NCI-H460 (cell line): ENCODE measurements around the gene SH2D1A. TPM values are rescaled to one million over a fixed set of nuclear protein-coding genes. Genes with fewer than 3 reads are reported as not detected.
"Not testable (repeated sequence)": the region's sequence is repeated elsewhere in the genome, so short reads cannot be mapped to it uniquely, and the experiment has no call there.

Experiments
- DNase-seq: peaks from one replicate; pipeline ENCODE4 v3.0.0-alpha.2; 2016; ENCODE audit warnings: low read depth; ENCODE audit errors: extremely low read depth
- polyA plus RNA-seq: library from polyadenylated mRNA; depleted of rRNA; stranded (reverse); fragments of >200 nt; gene quantifications from 2 replicates; pipeline ENCODE4 v1.2.3, GENCODE V29; 2014; cell fraction: nucleus; rRNA removed
- total RNA-seq: library from RNA; depleted of rRNA; stranded (reverse); fragments of >200 nt; shearing (Covaris generic); gene quantifications from 2 replicates; pipeline ENCODE4 v1.2.3, GENCODE V29; 2014; rRNA removed

SH2D1A gene
- total RNA-seq, result not detected in 2 replicates
- not detected in 2 replicates for polyA plus RNA-seq

DNA sequence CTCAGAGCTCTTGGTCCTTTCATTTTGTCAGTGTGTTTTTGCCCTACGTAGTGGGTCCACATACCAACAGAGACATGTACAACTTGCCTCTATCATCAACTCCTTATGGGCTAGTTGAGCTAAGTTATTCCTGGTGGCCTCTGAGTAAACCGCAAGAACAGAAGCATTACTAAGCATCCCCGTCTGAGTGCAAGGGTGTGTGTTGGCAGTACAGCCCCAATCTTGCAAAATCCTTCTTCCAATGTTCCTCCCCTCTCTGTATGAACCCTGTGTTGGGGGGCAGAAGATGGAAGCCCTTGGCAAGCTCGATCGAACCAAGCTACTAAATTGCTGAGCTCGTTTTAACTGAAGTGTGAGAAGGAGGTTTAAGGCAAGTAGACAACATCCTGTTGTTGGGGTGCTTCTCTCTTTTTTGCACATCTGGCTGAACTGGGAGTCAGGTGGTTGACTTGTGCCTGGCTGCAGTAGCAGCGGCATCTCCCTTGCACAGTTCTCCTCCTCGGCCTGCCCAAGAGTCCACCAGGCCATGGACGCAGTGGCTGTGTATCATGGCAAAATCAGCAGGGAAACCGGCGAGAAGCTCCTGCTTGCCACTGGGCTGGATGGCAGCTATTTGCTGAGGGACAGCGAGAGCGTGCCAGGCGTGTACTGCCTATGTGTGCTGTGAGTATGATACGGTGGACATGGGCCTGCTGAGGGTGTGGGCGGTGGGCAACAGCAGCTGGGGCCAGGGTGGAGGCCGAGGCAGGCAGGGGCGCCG is at the start of gene SH2D1A:
SH2D1A (plus strand) TSS at position 447 of the 760 bp plus-strand sequence; CDS start at position 527, 80 bp downstream.
- no peak for DNase-seq

DNA sequence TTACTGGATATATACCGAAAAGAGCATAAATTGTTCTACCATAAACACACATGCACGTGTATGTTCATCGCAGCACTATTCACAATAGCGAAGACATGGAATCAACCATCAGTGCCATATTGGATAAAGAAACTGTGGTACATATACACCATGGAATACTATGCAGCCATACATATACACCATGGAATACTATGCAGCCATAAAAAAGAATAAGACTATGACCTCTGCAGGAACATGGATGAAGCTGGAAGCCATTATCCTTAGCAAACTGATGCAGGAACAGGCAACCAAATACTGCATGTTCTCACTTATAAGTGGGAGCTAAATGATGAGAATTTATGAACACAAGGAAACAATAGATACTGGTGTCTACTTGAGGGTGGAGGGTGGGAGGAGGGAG is 47.0 kb upstream of the SH2D1A start:
- not testable (repeated sequence) for DNase-seq

DNA sequence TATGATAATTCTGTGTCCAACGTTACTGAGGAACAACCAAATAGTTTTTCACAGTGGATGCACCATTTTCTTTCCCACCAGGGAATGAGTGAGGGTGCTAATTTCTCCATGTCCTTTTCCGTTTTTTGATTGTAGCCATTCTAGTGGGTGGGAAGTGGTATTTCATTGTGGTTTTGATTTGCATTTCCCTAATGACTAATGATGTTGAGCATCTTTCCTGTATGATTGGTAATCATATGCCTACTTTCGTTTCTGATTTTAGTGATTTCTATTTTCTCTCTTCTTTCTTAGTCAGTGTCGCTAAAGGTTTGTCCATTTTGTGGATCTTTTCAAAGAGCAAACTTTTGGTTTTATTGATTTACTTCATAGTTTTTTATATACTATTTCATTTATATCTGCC is 46.0 kb upstream of the SH2D1A start:
- DNase-seq, result no peak

DNA sequence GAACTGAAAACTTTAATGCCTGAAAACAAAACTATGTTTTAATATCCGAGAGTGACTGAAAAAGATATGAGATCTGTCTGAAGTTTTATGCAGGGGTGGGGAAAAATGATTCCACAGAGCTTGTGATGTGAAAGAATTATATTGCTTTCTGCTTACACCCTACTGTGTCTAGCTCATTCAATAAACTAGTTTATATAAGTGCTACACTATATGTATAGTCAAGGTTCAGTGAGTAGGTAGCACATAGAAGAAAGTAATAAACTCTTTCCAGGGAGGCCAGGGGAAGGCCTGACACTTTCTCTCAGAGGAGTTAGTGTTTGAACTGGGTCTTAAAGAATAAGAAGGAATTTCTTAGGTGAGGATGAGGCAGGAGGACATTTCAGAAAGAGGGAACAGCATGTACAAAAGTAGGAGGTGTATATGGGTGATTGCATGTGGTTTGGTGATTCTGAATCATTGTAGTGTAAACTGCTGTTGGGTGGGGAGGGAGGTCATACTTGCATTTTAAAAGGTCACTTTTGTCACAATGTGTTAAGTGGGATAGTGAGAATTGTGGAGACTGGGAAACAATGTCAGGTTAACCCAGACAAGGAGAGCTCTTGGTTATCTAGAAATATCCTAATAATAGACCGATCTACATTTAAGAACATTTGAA is 39.0 kb upstream of the SH2D1A start:
- no peak for DNase-seq

DNA sequence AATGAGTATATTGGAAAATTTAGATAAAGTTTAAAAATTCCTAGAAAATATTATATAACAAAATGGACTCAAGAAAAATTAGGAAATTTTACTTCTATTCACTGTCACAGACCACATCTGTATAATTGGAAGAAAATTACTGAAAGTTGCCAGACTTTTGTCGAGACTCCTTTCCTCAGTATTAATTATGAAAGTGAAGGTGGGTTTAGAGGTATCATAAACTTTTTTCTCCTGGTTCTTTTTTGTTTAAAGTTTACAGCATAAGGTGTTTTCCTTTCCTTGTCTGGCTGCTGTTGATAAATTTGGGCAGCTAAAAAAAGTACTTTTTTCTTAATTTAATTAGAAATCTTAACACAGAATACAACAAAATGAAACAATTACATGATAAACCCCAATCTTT is 20.6 kb upstream of the SH2D1A start:
- DNase-seq, result no peak

DNA sequence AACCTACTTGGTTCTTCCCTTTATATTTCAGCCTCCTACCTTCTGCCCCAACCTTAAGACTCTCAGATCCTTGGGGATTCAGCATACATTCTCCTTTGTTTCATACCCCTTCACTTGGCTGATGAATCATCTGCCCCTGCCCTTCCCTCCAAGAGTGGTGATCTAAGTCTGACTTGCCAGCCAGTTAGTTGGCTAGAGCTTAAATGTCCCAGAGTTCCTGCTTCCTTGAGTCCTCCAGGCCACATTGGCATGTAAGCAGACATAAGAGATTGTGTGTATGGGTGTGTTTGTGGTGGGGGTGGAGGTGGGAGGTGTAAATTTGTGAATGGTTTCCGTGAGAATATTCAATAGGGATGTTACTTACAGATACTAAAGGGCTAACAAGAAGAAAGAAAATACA is 17.6 kb upstream of the SH2D1A start:
- DNase-seq, result peak; percentile 0

DNA sequence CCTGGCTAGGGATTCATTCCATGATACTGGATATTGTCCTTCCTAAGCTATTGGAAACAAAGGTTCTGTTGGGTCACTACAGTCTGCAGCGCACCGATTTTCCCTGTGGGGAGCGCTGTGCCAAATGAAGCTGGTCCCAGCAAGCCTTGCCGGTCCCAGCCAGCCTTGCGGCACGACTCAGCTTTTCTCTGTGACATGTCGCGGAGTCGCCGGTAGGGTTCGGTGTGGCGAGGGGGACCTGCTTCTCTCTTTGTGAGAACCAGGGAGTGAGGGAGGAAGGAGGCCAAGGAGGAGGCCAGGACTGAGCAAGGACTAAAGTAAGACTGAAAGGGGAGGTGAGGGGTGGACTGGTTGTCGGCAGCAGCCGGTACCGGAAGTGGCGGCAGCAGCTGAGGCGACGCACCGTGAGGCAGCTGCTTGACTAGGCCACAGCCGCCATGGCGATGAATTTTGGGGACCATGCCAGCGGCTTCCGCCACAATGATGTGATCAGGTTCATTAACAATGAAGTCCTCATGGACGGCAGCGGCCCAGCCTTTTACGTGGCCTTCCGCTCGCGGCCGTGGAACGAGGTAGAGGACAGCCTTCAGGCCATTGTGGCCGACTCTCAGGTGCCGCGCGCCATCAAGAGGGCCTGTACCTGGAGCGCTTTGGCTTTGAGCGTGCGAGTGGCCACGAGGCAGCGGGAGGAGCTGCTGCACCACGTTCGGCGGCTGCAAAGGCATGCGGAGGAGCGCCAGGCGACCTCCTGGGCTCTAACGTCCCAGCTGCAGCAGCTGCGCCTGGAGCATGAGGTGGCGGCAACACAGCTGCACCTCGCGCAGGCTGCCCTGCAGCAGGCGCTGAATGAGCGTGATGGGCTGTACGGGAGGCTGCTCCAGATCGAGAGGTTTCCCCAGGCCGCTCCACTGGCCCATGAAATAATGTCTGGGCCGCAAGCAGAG is 13.6 kb upstream of the SH2D1A start, which contains the start of gene TEX13D:
TEX13D (plus strand) TSS at position 180 of the 944 bp plus-strand sequence; CDS start at position 438, 258 bp downstream.
- no peak for DNase-seq

DNA sequence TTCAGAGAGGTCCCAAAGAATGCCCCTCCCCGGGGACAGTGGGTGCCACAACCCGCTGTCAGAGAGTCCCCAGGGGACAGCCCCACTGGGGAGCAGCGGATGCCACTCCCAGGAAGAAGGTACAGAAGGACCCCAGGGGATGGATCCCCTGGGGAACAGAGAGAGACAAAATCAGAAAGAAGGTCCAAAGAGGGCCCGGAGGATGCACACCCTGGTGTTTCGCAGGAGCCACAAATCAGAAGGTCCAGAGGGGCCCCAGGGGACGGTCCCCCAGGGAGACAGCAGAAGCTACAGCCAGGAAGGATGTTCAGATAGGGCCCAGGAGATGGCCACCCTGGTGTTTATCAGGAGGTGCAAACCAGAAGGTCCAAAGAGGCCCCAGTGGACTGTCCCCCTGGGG is 12.5 kb upstream of the SH2D1A start:
- no peak for DNase-seq

DNA sequence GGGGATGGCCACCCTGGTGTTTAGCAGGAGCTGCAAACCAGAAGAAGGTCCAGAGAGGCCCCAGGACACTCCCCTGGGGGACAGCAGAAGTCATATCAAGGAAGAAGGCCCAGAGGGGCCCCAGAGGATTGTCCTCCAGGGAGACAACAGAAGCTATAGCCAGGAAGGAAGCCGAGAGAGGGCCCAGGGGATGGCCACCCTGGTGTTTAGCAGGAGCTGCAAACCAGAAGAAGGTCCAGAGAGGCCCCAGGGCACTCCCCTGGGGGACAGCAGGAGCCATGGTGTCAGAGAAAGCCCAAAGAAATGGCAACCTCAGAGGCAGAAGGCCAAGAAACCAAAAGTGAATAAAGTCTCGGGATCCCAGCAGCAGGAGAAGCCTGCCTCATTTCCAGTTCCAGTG is 11.8 kb upstream of the SH2D1A start:
- not testable (repeated sequence) for DNase-seq

DNA sequence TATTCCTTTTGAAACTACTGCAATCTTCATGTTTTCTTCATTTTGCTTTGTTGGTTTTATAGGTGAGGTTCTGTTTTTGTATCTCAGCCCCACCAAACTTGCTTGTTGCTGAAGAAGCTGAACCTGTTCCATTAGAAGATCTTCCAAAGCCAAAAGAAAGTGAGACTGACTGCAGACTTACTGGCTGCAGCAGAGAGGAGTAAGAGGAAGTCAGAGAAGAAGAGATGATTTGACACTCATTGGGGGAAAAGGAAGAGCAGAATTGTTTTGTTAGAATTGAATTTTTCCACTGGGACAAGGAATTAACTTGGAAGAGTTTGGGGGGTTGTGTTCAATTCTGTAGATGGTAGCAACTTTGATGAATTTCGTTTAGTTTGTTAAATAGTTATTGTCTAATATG is 10.8 kb upstream of the SH2D1A start:
- no peak for DNase-seq

DNA sequence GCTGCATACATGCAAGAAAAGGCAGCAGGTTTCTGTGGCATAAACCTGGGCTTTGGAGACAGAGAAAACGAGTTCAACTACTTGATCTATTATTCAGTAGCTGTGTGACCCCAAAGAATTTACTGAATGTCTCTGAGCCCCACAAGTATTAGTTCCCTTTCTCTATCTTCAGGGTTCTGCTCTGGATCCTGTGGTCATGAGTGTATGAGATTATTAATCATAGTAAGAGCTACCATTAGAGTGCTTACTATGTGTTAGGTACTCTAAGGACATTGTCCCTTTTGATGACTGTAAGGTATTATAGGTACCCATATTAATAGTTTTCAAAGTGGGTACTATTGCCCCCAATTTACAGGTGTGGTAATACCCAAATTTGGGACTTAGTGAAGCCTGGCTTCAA is 8.4 kb upstream of the SH2D1A start:
- DNase-seq, result no peak

DNA sequence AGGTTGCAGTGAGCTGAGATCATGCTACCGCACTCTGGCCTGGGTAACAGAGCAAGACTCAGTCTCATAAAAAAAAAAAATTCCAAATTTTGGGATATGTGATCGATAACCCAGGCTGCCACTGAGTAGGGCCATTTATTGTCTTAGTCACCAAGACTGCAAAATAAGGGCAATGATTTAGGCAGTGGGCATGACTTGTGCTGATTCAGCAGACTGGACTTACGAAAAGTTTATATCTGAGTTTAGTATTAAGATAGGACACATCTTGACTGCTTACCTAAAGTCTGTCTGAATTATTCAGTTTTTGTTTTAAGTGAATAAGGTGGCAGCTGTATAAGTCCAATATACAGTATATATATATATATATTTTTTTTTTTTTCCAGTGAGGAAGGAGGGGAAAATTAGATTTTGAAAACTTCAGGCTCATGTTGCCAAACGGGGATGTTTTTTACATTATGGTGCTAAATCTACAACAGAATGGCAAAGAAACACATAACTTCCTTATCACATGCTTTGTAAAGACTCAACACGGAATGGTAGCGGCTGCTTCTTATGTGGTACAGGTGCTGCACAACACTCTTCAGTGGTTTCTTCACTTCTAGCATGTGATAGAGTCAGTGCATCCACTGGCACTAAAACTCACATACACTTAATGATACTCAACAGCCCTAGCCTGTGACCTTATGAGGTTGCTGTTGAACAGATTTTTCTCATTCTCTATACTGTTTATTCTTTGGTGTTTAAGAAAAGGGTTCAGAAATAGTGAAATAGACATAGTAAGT is 7.4 kb upstream of the SH2D1A start:
- DNase-seq, result no peak

DNA sequence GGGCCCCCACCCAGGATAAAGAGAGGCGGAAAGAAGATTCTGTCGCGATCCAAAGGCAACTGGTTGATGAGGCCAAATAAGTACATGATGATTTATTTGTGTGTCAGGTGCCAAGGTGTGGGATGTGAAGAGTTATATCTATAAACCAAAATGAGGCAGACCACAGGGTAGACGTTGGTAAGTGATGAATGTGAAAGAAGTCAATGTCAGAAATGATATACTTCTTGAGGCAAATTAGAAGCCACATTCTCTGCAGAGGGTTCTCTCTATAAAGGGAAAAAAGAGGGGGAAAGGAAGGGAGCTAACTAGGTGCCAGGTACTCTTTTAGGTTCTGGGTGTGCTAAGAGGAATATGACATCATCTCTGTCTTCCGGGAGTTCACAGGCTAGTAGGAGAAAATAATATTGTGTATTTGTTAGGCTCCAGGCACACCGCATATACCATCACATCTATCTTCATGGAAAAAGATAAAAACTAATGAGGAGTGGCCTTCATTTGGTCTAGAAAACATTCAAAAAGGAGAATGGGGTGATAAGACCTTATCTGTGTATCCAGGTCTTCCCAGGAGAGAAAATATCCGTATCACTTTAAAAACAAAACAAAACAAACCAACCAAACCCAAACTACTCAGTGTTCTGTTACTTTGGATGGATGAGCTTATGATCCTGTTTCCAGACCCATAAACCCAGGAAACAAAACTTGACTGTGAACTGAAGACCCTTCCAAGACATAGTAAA is 4.8 kb upstream of the SH2D1A start:
- no peak for DNase-seq

DNA sequence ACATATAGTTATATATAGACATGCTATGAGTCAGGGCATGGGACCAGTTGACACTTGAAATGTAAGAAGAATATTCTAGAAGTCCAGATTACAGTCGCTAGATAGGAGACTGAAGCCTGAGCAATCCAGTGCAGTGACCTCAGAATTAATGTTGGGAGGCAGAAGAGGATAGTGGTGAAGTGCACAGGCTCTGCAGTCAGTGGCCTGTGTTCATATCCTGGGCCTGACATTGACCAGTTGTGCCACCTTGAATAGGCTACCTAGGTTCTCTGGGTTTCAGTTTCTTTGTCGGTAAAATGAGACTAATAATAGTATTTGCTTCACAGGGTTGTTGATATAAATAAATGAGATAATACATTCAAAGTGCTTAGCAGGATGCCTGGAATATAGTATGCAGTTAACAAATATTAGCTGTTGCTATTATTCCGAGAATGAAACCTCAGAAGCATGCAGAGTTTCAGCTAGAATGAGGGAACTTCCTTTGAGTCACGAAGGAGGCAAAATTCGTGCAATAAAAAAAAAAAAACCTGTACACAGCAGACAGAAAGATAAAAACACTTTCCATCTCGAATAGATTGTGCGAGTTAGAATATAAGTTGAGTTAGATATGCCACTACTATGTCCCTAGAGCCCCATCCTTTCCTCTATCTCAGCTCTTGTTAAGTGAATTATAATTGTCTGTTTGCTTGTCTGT is 4.0 kb upstream of the SH2D1A start:
- DNase-seq, result no peak

DNA sequence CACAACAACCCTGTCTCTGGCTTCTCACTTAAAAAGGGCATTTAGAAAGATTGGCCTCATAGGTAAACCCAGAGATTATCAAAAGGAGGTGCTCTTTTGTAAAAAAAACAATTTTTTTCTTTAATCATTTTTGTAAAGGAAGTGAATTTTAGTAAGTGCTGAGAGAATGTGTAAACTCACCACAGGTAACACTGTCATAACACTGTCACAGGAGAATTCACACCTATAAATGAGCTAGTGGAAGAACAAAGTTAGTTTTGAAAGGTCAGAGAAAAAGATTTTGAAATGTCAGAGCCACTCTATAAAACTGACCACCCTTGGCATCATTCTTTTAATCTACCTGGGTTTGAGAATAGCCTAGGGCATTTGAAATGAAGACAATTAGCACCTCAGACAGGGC is 3.3 kb upstream of the SH2D1A start:
- DNase-seq, result no peak

DNA sequence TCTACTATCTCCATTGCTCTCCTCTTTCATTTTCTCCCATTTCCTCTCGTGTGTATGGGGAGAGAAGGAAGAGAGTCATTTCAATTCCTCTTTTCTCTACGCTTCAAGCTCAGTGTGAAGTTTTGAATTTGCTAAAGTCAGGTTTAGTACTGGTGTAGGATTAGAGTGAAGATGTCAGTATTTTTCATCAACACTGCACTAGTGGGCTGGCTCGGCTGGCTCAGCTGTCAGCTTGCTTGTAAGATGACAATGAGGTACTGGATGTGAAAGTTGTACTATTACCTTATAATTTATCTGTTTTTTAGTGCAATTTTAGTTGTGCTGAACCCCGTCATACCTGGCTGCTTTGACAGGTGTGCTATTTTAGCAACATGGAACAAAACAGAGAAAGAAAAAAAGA is 2.1 kb upstream of the SH2D1A start:
- DNase-seq, result no peak

DNA sequence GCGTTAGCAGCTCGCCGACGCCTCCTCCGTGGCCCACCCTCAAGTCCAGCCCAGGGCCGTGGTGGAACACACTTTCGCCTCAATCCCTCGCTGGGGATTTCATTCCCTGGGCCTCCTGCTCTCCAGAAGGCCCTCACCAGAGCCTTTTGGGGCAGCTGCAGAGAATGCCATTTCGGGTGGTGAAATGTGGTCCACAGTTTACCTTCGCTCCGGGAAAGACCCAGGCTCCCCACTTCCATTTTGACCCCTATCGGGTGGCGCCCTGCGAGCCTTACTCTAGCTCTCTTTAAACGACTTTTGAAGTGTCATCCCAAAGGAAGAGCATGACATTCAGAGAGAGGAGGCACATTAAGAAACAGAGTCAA is 496 bp downstream of the SH2D1A start:
- DNase-seq, result no peak

DNA sequence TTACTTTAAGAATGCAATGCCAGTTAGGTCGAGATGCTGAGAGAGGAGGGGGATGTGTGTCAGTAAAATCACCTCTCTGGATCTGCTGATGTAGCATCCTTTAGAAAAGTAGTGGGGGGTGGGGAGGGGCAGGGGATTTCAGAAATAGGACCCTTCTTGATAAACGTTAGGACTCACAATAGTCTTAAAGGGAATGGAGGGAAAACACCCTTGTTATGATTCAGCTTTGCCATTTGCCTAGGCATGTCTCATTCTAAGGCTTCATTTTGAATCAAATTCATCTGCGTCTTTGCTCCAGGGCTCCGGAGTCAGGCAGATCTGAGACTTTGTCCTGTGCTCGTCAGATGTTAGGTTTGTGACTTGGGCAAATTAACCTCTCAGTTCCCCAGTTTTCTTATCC is 879 bp downstream of the SH2D1A start:
- DNase-seq, result no peak

DNA sequence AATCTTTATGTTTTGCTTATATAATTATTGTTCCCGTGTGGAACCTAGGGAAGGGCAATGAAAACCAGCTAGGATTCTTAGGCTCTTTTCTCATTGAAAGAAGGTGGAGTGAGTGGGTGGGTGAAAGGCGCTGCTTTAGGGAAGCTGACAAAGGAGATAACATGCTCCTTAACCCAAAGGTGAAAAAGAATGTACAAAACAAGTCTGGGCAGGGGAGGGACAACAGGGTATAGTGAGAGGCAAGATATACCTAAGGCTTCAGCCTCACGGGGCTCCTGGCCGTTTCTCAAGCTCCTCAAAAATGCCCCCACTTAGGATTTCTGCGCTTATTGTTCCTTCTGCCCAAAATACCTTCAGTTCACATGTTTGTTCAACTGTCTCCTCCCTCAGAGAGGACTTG is 1.8 kb downstream of the SH2D1A start:
- no peak for DNase-seq
